Measurements from ENCODE around the gene EFCAB12. TPM values are rescaled to one million over a fixed set of nuclear protein-coding genes. Genes with fewer than 3 reads are reported as not detected.

The EFCAB12 gene
- total RNA-seq, 2 experiments from 2014 or later: 3.2 to 3.4 TPM

GRCh38 chr3:129422897-129423296, 5.5 kb downstream of the EFCAB12 start:
- Mint-ChIP-seq H3K4me3 (no peak overlapping the region), H3K36me3 (ENCODE audit: low read depth) (no peaks in the 10 kb centered on the region), H3K27ac (no peak overlapping the region), H3K4me1 (ENCODE audit: low read depth) (peaks cover 9% of the 10 kb centered on the region), H3K9me3 (peaks cover 3% of the 10 kb centered on the region), H3K27me3 (no peaks in the 10 kb centered on the region)
- ATAC-seq (ENCODE audit: poor library complexity) (no peak), DNase-seq (no peak)
- no peak for TF ChIP-seq CTCF (IDR thresholded peaks at IDR 0.05)
- Histone ChIP-seq H3K36me3 (ENCODE audit: insufficient read depth, low read length) (no peaks in the 10 kb centered on the region), H3K9me3 (ENCODE audit: control insufficient read depth in 1 of 2, insufficient read depth in 1 of 2, low read length in 2 of 2) (no peaks in the 10 kb centered on the region), H3K4me1 (ENCODE audit: insufficient read depth, low read length) (peaks cover 4% of the 10 kb centered on the region), H3K27ac (ENCODE audit: low read depth in 1 of 2, low read length in 2 of 2) (no peak overlapping the region), H3K4me3 (ENCODE audit: low read length) (no peak overlapping the region), H3K27me3 (ENCODE audit: control insufficient read depth in 1 of 2, insufficient read depth in 2 of 2, low read length in 2 of 2) (no peaks in the 10 kb centered on the region)
- CTCF ChIA-PET: interaction anchor here (0.6 to 1.2 kb wide), 2 partner anchors 17 to 39 kb away, joined by 3 read pairs; no protein-coding TSS in a partner anchor
- intact Hi-C loops (cut with DNase I, micrococcal nuclease): no loop called here
- POLR2A ChIA-PET: interaction anchor here (0.7 to 1.2 kb wide), 2 partner anchors 10 to 1793 kb away, joined by 3 read pairs; no protein-coding TSS in a partner anchor

GRCh38 chr3:129421988-129422745, 6.3 kb downstream of the EFCAB12 start:
- Histone ChIP-seq H3K27me3 (ENCODE audit: control insufficient read depth in 1 of 2, insufficient read depth in 2 of 2, low read length in 2 of 2) (no peaks in the 10 kb centered on the region), H3K9me3 (ENCODE audit: control insufficient read depth in 1 of 2, insufficient read depth in 1 of 2, low read length in 2 of 2) (no peaks in the 10 kb centered on the region), H3K4me1 (ENCODE audit: insufficient read depth, low read length) (no peaks in the 10 kb centered on the region), H3K36me3 (ENCODE audit: insufficient read depth, low read length) (no peaks in the 10 kb centered on the region), H3K4me3 (ENCODE audit: low read length) (no peak overlapping the region), H3K27ac (ENCODE audit: low read depth in 1 of 2, low read length in 2 of 2) (no peak overlapping the region)
- Mint-ChIP-seq H3K36me3 (ENCODE audit: low read depth) (no peaks in the 10 kb centered on the region), H3K4me1 (ENCODE audit: low read depth) (peaks cover 5% of the 10 kb centered on the region), H3K9me3 (peaks cover 3% of the 10 kb centered on the region), H3K27me3 (no peaks in the 10 kb centered on the region), H3K27ac (no peak overlapping the region), H3K4me3 (no peak overlapping the region)
- TF ChIP-seq CTCF (IDR thresholded peaks at IDR 0.05): no peak
- no peak for ATAC-seq (ENCODE audit: poor library complexity)
- ChIA-PET POLR2A (interaction anchor here (1.2 kb wide), 1 partner anchor 9 kb away, joined by 3 read pairs; no protein-coding TSS in a partner anchor), CTCF (interaction anchor here (0.6 kb wide), 1 partner anchor 17 kb away, joined by 3 read pairs; no protein-coding TSS in a partner anchor)
- intact Hi-C loops (cut with DNase I, micrococcal nuclease): no loop called here
- no peak for DNase-seq

- ATAC-seq (ENCODE audit: poor library complexity) (no peak), DNase-seq (no peak)
- no peak overlapping the region for H3K27ac Mint-ChIP-seq
- no peaks in the 10 kb centered on the region for H3K4me1 ChIP-seq (ENCODE audit: insufficient read depth, low read length)
- H3K27me3 ChIP-seq (ENCODE audit: control insufficient read depth in 1 of 2, insufficient read depth in 2 of 2, low read length in 2 of 2): no peaks in the 10 kb centered on the region
- H3K4me1 Mint-ChIP-seq (ENCODE audit: low read depth): peaks cover 5% of the 10 kb centered on the region
- intact Hi-C loops (cut with DNase I, micrococcal nuclease): no loop called here
- H3K9me3 ChIP-seq (ENCODE audit: control insufficient read depth in 1 of 2, insufficient read depth in 1 of 2, low read length in 2 of 2): no peaks in the 10 kb centered on the region
- H3K4me3 ChIP-seq (ENCODE audit: low read length): no peak overlapping the region
- H3K9me3 Mint-ChIP-seq: peaks cover 3% of the 10 kb centered on the region
- no peaks in the 10 kb centered on the region for H3K27me3 Mint-ChIP-seq
- CTCF ChIA-PET: no interaction called here
- H3K36me3 ChIP-seq (ENCODE audit: insufficient read depth, low read length): no peaks in the 10 kb centered on the region
- no peak overlapping the region for H3K4me3 Mint-ChIP-seq
- POLR2A ChIA-PET: no interaction called here
- H3K27ac ChIP-seq (ENCODE audit: low read depth in 1 of 2, low read length in 2 of 2): no peak overlapping the region
- no peaks in the 10 kb centered on the region for H3K36me3 Mint-ChIP-seq (ENCODE audit: low read depth)
- TF ChIP-seq CTCF (IDR thresholded peaks at IDR 0.05): no peak
Measured at GRCh38 chr3:129421236-129421883, 7.1 kb downstream of the EFCAB12 start.
